Epithelial cell of proximal tubule (primary cell): ENCODE data around the gene CDHR5. TPM values are rescaled to one million over a fixed set of nuclear protein-coding genes. Genes with fewer than 3 reads are reported as not detected.

Experiments
- DNase-seq: peaks from one replicate; pipeline ENCODE4 v3.0.0-alpha.2; 2011; ENCODE audit warnings: low read depth
- H3K4me3 ChIP-seq: 2 replicates; pipeline ENCODE4 v1.5.1; 2011; ENCODE audit warnings: low read depth, mild to moderate bottlenecking, low read length
- total RNA-seq: library from RNA; depleted of rRNA; stranded (reverse); fragments of >200 nt; gene quantifications from 2 replicates; pipeline ENCODE4 v1.2.3, GENCODE V29; 2015
- TF ChIP-seq, protein P1 (sequence below): conservative IDR thresholded peaks from 2 replicates; pipeline ENCODE4 v1.5.1; 2012; ENCODE audit warnings: low read depth, mild to moderate bottlenecking, low read length

CDHR5 gene
- total RNA-seq, 1 donor from 2014 or later, result not detected

DNA sequence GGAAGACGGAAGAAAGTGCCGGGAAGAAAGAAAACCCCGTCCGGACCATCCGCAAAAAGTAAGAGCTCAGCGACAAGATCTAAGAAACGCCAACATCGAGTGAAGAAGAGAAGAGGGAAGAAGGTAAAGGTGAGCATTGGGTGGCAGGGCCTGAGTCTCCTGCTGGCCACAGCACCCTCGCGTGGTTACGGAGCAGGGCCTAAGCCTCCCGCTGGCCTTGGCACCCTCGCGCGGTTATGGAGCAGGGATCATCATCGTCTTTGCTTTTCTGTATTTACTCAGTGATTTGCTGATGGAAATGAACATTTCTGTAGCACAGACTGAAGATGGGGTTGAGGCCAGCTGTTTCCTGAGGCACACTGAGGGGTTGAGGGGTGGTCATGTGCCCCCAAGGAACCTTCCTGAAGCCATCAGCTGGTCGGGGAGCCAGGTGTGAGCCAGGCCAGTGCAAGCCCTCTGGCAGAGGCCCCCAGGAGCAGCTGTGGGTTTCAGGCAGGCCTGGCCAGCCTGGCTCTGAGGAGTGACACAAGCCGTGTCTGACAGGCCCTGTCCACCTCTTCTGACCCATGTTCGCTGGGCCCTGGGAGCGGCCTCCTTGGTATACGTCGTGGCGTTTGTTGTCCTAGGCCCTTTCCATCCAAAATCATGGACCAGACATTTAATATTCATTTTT lies 23.0 kb downstream of the CDHR5 start:
- TF ChIP-seq, protein P1, sequence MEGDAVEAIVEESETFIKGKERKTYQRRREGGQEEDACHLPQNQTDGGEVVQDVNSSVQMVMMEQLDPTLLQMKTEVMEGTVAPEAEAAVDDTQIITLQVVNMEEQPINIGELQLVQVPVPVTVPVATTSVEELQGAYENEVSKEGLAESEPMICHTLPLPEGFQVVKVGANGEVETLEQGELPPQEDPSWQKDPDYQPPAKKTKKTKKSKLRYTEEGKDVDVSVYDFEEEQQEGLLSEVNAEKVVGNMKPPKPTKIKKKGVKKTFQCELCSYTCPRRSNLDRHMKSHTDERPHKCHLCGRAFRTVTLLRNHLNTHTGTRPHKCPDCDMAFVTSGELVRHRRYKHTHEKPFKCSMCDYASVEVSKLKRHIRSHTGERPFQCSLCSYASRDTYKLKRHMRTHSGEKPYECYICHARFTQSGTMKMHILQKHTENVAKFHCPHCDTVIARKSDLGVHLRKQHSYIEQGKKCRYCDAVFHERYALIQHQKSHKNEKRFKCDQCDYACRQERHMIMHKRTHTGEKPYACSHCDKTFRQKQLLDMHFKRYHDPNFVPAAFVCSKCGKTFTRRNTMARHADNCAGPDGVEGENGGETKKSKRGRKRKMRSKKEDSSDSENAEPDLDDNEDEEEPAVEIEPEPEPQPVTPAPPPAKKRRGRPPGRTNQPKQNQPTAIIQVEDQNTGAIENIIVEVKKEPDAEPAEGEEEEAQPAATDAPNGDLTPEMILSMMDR, result no peak
- no peak for DNase-seq

DNA sequence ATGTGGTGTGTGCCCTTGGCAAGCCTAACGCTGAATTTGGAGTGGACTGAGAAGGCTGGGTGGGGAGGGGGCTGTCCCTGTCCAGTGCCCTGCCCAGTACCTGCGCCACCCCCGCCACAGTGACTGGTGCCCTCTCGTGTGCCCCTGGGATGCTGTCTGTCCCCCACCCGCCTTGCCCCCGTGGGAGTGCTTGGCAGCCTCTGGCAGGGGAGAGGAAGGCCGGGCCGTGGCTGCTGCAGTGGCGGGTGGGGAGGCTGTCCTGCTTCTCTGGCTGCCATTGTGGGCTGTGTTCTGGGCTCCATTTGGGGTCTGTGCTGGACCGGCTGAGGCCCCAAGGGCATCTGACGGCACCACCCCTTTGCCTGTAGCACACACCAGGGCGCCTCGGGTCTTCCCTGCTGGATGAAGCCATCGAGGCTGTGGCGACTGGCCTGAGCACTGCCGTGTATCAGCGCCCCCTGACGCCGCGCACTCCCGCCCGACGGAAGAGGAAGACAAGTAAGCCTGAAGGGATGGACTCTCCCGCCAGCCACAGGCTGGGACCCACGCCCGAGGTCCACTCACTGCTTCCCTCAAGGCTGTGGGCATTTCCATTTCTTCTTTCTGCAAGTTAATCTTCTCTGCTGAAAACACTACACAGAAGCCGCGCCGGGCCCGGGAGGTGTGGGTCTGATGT lies 26.6 kb downstream of the CDHR5 start:
- no peak overlapping the region for H3K4me3 ChIP-seq
- DNase-seq, result no peak
- TF ChIP-seq, protein P1, result no peak

More for the DNA sequence above, 23.0 kb downstream of the CDHR5 start:
- no peak overlapping the region for H3K4me3 ChIP-seq

DNA sequence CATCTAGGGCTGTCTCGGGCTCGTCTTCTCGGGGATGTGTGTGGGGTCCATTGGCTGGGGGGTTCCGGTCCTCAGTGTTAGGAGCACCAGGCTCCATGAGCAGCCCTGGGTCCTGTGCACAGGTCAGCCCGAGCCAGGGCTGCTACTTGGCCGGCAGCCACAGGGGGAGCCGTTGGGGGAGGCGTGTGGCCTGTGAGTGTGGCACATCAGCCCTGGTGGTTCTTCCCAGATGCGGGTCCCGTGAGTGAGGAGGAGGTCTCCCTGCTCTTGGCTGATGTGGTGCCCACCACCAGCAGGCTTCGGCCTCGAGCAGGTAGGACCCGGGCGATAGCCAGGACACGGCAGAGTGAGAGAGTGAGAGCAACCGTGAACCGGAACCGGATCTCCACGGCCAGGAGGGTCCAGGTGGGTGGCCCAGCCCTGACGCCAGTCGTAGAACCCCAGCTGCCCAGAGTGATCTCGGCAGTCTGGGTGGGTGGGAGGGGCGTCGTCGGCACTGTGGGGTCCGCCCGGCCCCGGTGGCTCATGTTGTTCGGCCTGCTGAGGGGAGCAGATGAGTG lies 27.5 kb downstream of the CDHR5 start:
- no peak for DNase-seq
- TF ChIP-seq, protein P1, result peak; percentile 24
- no peak overlapping the region for H3K4me3 ChIP-seq

GRCh38 chr11:596374-596773 lies 28.4 kb downstream of the CDHR5 start:
- DNase-seq, result no peak
- TF ChIP-seq, protein P1, result no peak
- no peak overlapping the region for H3K4me3 ChIP-seq

DNA sequence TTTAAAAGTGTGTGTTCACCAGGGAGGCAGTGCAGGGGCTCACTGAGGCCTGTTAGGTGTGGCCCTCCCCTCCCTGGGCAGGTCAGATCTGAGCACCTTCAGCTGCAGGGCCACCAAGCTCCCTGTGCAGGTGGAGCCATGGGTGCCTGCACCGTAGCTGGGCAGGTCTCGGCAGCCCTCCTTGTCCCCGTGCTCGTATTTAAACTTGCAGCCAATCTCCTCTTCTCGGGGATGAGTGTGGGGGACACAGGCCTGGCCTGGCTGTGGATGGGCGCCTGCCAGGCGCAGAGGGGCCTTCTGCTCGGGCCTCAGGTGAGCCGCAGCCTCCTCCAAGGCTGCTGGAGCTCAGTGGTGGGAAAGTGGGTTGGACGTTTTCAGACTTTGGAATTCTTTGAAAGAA lies 29.4 kb downstream of the CDHR5 start:
- TF ChIP-seq, protein P1, result no peak
- no peak for DNase-seq
- no peak overlapping the region for H3K4me3 ChIP-seq

DNA sequence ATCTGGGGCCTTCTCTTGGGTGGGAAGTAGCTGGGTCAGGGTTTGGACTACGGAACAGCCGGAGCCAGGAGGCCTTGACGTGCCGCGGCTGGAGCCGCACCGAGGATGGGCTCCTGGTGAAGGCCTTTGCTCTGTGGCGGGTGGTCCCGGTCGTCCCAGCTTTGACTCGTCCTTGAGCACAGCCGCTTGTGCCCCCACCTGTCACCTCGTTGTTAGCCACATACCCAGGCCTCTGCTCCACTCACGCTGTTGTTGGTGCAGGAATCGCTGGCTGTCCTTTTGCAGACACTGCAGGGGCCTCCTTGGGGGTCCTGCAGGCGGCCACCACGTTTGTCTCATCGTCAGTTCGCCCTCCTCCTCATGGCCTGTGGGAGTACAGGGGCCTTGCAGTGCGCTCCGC lies 31.4 kb downstream of the CDHR5 start:
- DNase-seq, result no peak
- TF ChIP-seq, protein P1, result no peak
- no peak overlapping the region for H3K4me3 ChIP-seq
